Left kidney (tissue), 2 donors: Measurements from ENCODE around the gene LCAT. TPM values are rescaled to one million over a fixed set of nuclear protein-coding genes. Genes with fewer than 3 reads are reported as not detected.

Experiments used
- DNase-seq: peaks from one replicate; pipeline ENCODE4 v3.0.0-alpha.2; 2013
- polyA plus RNA-seq: library from polyadenylated mRNA; unstranded; fragments of 120-200 nt; gene quantifications from one replicate; pipeline ENCODE4 v1.2.1, GENCODE V29; 2013; ENCODE audit not compliant: insufficient read length

The LCAT gene
- polyA plus RNA-seq, 1 donor, result 21.9 TPM

GRCh38 chr16:67969254-67970039, 25.5 kb upstream of the LCAT start:
- no peak for DNase-seq

- peak; percentile 93 for DNase-seq
Measured at GRCh38 chr16:67968400-67969253, 24.7 kb upstream of the LCAT start, which contains the start of gene SLC12A4. Gene SLC12A4 (minus strand): TSS chr16:67968637. CDS start chr16:67968553, 84 bp downstream.

- peak; percentile 31 for DNase-seq
Measured at GRCh38 chr16:67967958-67968399, 24.1 kb upstream of the LCAT start.

- peak; percentile 42 for DNase-seq
Measured at GRCh38 chr16:67967183-67967957, 23.4 kb upstream of the LCAT start.

- DNase-seq, result no peak
Measured at GRCh38 chr16:67966549-67967182, 22.7 kb upstream of the LCAT start.

GRCh38 chr16:67965668-67966548, 22.0 kb upstream of the LCAT start:
- no peak for DNase-seq

- DNase-seq, result no peak
Measured at GRCh38 chr16:67964477-67965131, 20.7 kb upstream of the LCAT start.

- DNase-seq, result peak; percentile 17
Measured at GRCh38 chr16:67963662-67964321, 19.9 kb upstream of the LCAT start.

- no peak for DNase-seq
Measured at GRCh38 chr16:67963292-67963661, 19.4 kb upstream of the LCAT start.

- DNase-seq, result no peak
Measured at GRCh38 chr16:67962135-67962534, 18.2 kb upstream of the LCAT start.

- DNase-seq, result no peak
Measured at GRCh38 chr16:67961551-67961957, 17.6 kb upstream of the LCAT start.

- no peak for DNase-seq
Measured at GRCh38 chr16:67959536-67960329, 15.8 kb upstream of the LCAT start.

- DNase-seq, result no peak
Measured at GRCh38 chr16:67957622-67958021, 13.7 kb upstream of the LCAT start.

GRCh38 chr16:67954421-67955196, 10.7 kb upstream of the LCAT start:
- no peak for DNase-seq

GRCh38 chr16:67953641-67954375, 9.9 kb upstream of the LCAT start:
- no peak for DNase-seq

GRCh38 chr16:67951485-67951884, 7.6 kb upstream of the LCAT start:
- no peak for DNase-seq

- no peak for DNase-seq
Measured at GRCh38 chr16:67950335-67950843, 6.5 kb upstream of the LCAT start.
